ENCODE measurements around the gene CLIP2.

GRCh38 chr7:74372511-74373111, 83.4 kb downstream of the CLIP2 start:
- no peak for TF ChIP-seq CTCF (conservative IDR thresholded peaks at IDR 0.05; ENCODE audit: low read length)
- TF ChIP-seq EZH2phosphoT487 (IDR thresholded peaks at IDR 0.05; ENCODE audit: borderline replicate concordance): no peak

Data from Loucy (cell line).